ENCODE results near the gene HRH1.

DNA sequence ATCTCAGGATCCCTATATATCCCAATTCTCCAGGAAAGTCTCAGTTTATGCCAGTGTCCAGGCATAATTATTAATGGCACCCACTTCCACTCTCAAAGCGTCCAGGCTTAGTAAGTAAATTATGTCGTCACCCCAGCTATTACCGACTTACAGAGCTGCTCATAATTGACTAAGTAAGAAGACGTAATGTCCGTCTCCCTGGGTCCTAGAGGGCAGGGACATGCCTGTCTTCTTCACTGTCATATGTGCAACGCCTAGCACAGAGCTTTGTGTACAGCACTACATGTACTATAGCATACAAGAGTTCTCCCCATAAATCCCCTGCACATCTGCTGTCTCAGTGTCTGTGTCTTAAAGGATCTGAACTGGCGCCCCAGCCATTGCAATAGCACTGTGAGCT is 23.9 kb upstream of the HRH1 start:
- no peak for TF ChIP-seq POLR2A (IDR thresholded peaks at IDR 0.05; ENCODE audit: low read length)
- TF ChIP-seq GATA1 (IDR thresholded peaks at IDR 0.05; ENCODE audit: low read depth, low read length): no peak

Measured in erythroblast (primary cell).